HepG2 (cell line): ENCODE data around the gene PTAR1. TPM values are rescaled to one million over a fixed set of nuclear protein-coding genes. Genes with fewer than 3 reads are reported as not detected.

Experiments used
- FOXJ3 ChIP-seq: sonication (generic); formaldehyde crosslinking; IDR thresholded peaks from 2 replicates; pipeline ENCODE4 v1.4.0; 2020; ENCODE audit warnings: missing genetic modification reagents, mild to moderate bottlenecking, borderline replicate concordance
- GABPA ChIP-seq, 2 experiments: IDR thresholded peaks; 2 replicates each; pipeline ENCODE4 v1.6.1; 2011 to 2016; ENCODE audit warnings: low read depth in 2 of 2, low read length in 1 of 2, missing biosample characterization in 1 of 2, missing genetic modification characterization in 1 of 2
- IKZF4 ChIP-seq: sonication (generic); formaldehyde crosslinking; IDR thresholded peaks from 2 replicates; pipeline ENCODE4 v1.5.1; 2020; ENCODE audit warnings: borderline replicate concordance, mild to moderate bottlenecking, low read depth, missing genetic modification reagents; ENCODE audit errors: not compliant biosample characterization
- KAT2B ChIP-seq: fragments of 150-350 bp; IDR thresholded peaks from 2 replicates; pipeline ENCODE4 v1.6.1; 2014; ENCODE audit warnings: low read depth, low read length, borderline replicate concordance
- NPAS2 ChIP-seq: sonication (generic); formaldehyde crosslinking; IDR thresholded peaks from 2 replicates; pipeline ENCODE4 v1.8.0; 2022; ENCODE audit warnings: mild to moderate bottlenecking, missing genetic modification reagents, borderline replicate concordance
- RCOR2 ChIP-seq: IDR thresholded peaks from 2 replicates; pipeline ENCODE4 v1.6.1; 2016; ENCODE audit warnings: missing biosample characterization, missing genetic modification reagents
- SIN3B ChIP-seq: fragments of 150-350 bp; IDR thresholded peaks from 2 replicates; pipeline ENCODE4 v1.6.1; 2014; ENCODE audit warnings: low read length
- SMAD3 ChIP-seq: sonication (generic); formaldehyde crosslinking; IDR thresholded peaks from 2 replicates; pipeline ENCODE4 v1.4.0; 2020; ENCODE audit warnings: missing genetic modification reagents
- ZBTB42 ChIP-seq: sonication (generic); formaldehyde crosslinking; IDR thresholded peaks from 2 replicates; pipeline ENCODE4 v1.5.0; 2020; ENCODE audit warnings: mild to moderate bottlenecking, missing genetic modification reagents
- ZHX2 ChIP-seq, 2 experiments: sonication (generic) in 1 of 2; formaldehyde crosslinking in 1 of 2; IDR thresholded peaks; 2 replicates each; pipeline versions ENCODE4 v1.6.1 to v1.9.0; 2014 to 2022; ENCODE audit warnings: antibody characterized with exemption in 1 of 2, borderline replicate concordance in 1 of 2, inconsistent platforms in 1 of 2, low read depth in 1 of 2, missing genetic modification reagents in 1 of 2
- ZNF225 ChIP-seq: sonication (generic); formaldehyde crosslinking; IDR thresholded peaks from 2 replicates; pipeline ENCODE4 v1.4.0; 2020; ENCODE audit warnings: mild to moderate bottlenecking, missing genetic modification reagents
- ZNF30 ChIP-seq: sonication (generic); formaldehyde crosslinking; IDR thresholded peaks from 2 replicates; pipeline ENCODE4 v1.5.0; 2020; ENCODE audit warnings: mild to moderate bottlenecking, missing genetic modification reagents
- ZNF451 ChIP-seq: sonication (generic); formaldehyde crosslinking; IDR thresholded peaks from 2 replicates; pipeline ENCODE4 v1.5.0; 2020; ENCODE audit warnings: mild to moderate bottlenecking, missing genetic modification reagents
- ZNF543 ChIP-seq: sonication (generic); formaldehyde crosslinking; IDR thresholded peaks from 2 replicates; pipeline ENCODE4 v1.4.0; 2020; ENCODE audit warnings: mild to moderate bottlenecking, missing genetic modification reagents
- ZNF644 ChIP-seq: IDR thresholded peaks from 2 replicates; pipeline ENCODE4 v1.6.1; 2016; ENCODE audit warnings: low read depth
- polyA plus RNA-seq, 8 experiments: library from polyadenylated mRNA; depleted of rRNA in 3 of 8; stranded (reverse) in 7 of 8; unstranded in 1 of 8; fragments of >200 nt; fragmentation: Illumina TruSeq in 4 of 8; extraction: Trizol in 4 of 8; gene quantifications; 2 replicates each; pipeline versions ENCODE4 v1.2.1 to v1.2.3, GENCODE V29; 2011 to 2016; ENCODE audit warnings: low read depth in 4 of 8, missing spikeins in 1 of 8, mixed read lengths in 1 of 8; ENCODE audit not compliant: insufficient read depth in 1 of 8
- total RNA-seq, 5 experiments: library from RNA; depleted of rRNA; stranded (reverse); fragments of >200 nt; fragmentation: Illumina TruSeq; extraction: Trizol; gene quantifications; 2 replicates each; pipeline ENCODE4 v1.2.3, GENCODE V29; 2016; ENCODE audit warnings: low read depth in 1 of 5
- TF ChIP-seq, protein P1 (sequence below): sonication (generic); formaldehyde crosslinking; IDR thresholded peaks from 2 replicates; pipeline ENCODE4 v1.5.0; 2020; ENCODE audit warnings: missing genetic modification reagents
- TF ChIP-seq, protein P2 (sequence below): fragments of 450-650 bp; IDR thresholded peaks from 2 replicates; pipeline ENCODE4 v1.6.1; 2016

The PTAR1 gene
- total and polyA plus RNA-seq, 2 of the 13 experiments (the other 11 are each of a cell fraction or from before 2014, with no cell fraction given) = 26.5 to 42.1 TPM

GRCh38 chr9:69794356-69794755 is 34.5 kb upstream of the PTAR1 start (continued):
- TF ChIP-seq RCOR2 = no peak
- TF ChIP-seq ZNF451 (CRISPR knock-in tag) = no peak
- TF ChIP-seq GABPA (IDR thresholded peaks at IDR 0.05; ENCODE audit: low read depth, low read length) = no peak
- no peak for TF ChIP-seq GABPA (CRISPR knock-in tag; IDR thresholded peaks at IDR 0.05; ENCODE audit: low read depth)
- TF ChIP-seq ZHX2 (IDR thresholded peaks at IDR 0.05; ENCODE audit: low read depth) = no peak
- no peak for TF ChIP-seq ZHX2 (CRISPR knock-in tag; IDR thresholded peaks at IDR 0.05; ENCODE audit: borderline replicate concordance)
- no peak for TF ChIP-seq ZNF644 (CRISPR knock-in tag)
- TF ChIP-seq NPAS2 (CRISPR knock-in tag) = no peak
- TF ChIP-seq IKZF4 = no peak
- no peak for TF ChIP-seq ZNF30 (CRISPR knock-in tag)
- TF ChIP-seq ZNF543 (CRISPR knock-in tag) = no peak
- no peak for TF ChIP-seq SIN3B
- no peak for TF ChIP-seq SMAD3 (CRISPR knock-in tag)
- no peak for TF ChIP-seq FOXJ3 (CRISPR knock-in tag)
- no peak for TF ChIP-seq KAT2B
- TF ChIP-seq, protein P1, sequence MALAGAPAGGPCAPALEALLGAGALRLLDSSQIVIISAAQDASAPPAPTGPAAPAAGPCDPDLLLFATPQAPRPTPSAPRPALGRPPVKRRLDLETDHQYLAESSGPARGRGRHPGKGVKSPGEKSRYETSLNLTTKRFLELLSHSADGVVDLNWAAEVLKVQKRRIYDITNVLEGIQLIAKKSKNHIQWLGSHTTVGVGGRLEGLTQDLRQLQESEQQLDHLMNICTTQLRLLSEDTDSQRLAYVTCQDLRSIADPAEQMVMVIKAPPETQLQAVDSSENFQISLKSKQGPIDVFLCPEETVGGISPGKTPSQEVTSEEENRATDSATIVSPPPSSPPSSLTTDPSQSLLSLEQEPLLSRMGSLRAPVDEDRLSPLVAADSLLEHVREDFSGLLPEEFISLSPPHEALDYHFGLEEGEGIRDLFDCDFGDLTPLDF (CRISPR knock-in tag) = no peak
- TF ChIP-seq ZBTB42 (CRISPR knock-in tag) = no peak
- TF ChIP-seq, protein P2, sequence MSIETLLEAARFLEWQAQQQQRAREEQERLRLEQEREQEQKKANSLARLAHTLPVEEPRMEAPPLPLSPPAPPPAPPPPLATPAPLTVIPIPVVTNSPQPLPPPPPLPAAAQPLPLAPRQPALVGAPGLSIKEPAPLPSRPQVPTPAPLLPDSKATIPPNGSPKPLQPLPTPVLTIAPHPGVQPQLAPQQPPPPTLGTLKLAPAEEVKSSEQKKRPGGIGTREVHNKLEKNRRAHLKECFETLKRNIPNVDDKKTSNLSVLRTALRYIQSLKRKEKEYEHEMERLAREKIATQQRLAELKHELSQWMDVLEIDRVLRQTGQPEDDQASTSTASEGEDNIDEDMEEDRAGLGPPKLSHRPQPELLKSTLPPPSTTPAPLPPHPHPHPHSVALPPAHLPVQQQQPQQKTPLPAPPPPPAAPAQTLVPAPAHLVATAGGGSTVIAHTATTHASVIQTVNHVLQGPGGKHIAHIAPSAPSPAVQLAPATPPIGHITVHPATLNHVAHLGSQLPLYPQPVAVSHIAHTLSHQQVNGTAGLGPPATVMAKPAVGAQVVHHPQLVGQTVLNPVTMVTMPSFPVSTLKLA = no peak
- no peak for TF ChIP-seq ZNF225 (CRISPR knock-in tag)
- TF ChIP-seq, all 625 proteins: peak for 0
